Muscle of leg (tissue), 11 donors: ENCODE data around the gene ZNF407. TPM values are rescaled to one million over a fixed set of nuclear protein-coding genes. Genes with fewer than 3 reads are reported as not detected.
A peak's percentile ranks its signal among the peaks of the same experiment; 100 is the strongest.

Experiments
- DNase-seq: peaks from one replicate; pipeline ENCODE4 v3.0.0; 2013
- H3K27ac ChIP-seq: one replicate; pipeline ENCODE4 v1.5.1; 2013; ENCODE audit warnings: mild to moderate bottlenecking, low read length, control low read depth
- H3K27me3 ChIP-seq: one replicate; pipeline ENCODE4 v1.6.1; 2013; ENCODE audit warnings: low read length; ENCODE audit not compliant: control insufficient read depth, insufficient read depth
- H3K36me3 ChIP-seq: one replicate; pipeline ENCODE4 v1.6.1; 2013; ENCODE audit warnings: low read length; ENCODE audit not compliant: control insufficient read depth, insufficient read depth
- H3K4me1 ChIP-seq: one replicate; pipeline ENCODE4 v1.6.1; 2013; ENCODE audit warnings: low read length; ENCODE audit not compliant: control insufficient read depth, insufficient read depth
- H3K4me3 ChIP-seq: one replicate; pipeline ENCODE4 v1.5.1; 2013; ENCODE audit warnings: low read length, control low read depth
- H3K9me3 ChIP-seq: replicated peaks from 2 replicates; pipeline ENCODE4 v1.6.1; 2013; ENCODE audit warnings: low read depth, low read length; ENCODE audit not compliant: control insufficient read depth
- WGBS: methylation state at CpG from one replicate; pipeline ENCODE4 v1.1.5; 2013; ENCODE audit warnings: missing lambda C conversion rate; ENCODE audit not compliant: insufficient coverage; 5-methylcytosine and 5-hydroxymethylcytosine counted together
- polyA plus RNA-seq, 8 donors: library from polyadenylated mRNA; unstranded; fragments of 120-200 nt; gene quantifications; one replicate each; pipeline versions ENCODE4 v1.2.1 to v1.2.3, GENCODE V29; 2013; ENCODE audit warnings: inconsistent platforms in 1 of 8, low replicate concordance in 1 of 8; ENCODE audit not compliant: insufficient read length in 8 of 8, insufficient read depth in 1 of 8
- total RNA-seq: library from RNA; stranded (reverse); fragments of 120-200 nt; gene quantifications from one replicate; pipeline ENCODE4 v1.2.4, GENCODE V29; 2013

ZNF407 gene
- total and polyA plus RNA-seq, 9 donors, result 5.3 to 10.7 (median 6.4) TPM

DNA sequence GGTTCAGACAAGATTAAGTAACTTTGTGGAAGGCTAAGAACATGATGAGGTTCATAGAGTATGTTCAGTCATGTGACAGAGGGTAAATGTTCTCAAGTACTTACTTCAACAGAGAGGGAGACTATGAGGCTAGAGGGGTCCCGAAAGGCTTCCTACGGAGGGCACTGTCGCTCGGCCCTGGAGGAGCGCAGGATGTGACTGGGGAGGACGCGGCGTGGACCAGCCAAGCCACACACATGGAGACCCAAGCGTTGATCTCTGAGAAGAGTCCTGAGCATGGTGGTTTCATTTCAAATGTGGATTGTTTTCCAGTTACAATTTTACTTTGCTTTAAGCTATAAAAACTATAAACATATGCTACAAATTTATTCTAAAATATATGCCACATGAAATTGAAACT is 383.8 kb downstream of the ZNF407 start:
- Histone ChIP-seq H3K4me1 (no peaks in the 10 kb centered on the region), H3K27ac (no peak overlapping the region), H3K27me3 (no peaks in the 10 kb centered on the region), H3K9me3 (no peaks in the 10 kb centered on the region), H3K4me3 (no peak overlapping the region), H3K36me3 (peaks cover 2% of the 10 kb centered on the region)
- WGBS, result no CpG with 5 or more reads among the region's 9 CpGs
- DNase-seq, result no peak

DNA sequence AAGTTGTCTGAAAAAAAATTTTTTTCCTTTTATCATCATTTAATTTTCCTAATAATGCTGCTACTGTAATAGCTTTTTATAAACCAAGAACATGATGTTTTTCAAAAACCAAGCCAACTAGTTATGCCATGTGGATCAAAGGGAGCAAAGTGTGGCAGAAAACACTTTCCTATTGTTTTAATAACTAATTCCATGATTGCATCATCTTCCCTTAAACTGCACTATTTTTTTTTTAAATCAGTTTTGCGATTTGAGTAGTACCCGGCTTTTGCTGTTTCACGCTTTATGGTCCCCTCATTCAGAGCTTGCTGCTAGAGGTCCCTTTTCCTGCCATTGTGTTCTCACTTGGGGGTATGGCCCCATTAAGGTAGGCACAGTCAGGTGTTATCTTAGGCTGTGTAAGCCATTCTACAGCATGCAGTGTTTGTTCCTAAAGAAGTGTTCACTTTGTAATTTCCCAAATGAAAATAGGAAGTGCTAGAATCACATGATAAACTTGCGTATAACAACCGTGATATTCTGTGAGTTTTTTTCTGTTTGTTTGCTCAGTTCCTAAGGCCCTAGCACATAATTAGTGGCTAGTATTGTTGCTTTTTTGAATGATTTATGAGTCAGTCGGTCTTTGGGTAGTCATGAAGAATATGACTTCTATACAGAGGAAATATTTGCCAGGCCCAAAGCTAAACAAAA is 385.4 kb downstream of the ZNF407 start:
- no peaks in the 10 kb centered on the region for H3K27me3 ChIP-seq
- H3K9me3 ChIP-seq, result no peaks in the 10 kb centered on the region
- no peak overlapping the region for H3K27ac ChIP-seq
- WGBS, result 89% methylated on average over 4 of the region's 6 CpGs
- peak; percentile 51 for DNase-seq
- no peaks in the 10 kb centered on the region for H3K4me1 ChIP-seq
- H3K36me3 ChIP-seq, result no peaks in the 10 kb centered on the region
- no peak overlapping the region for H3K4me3 ChIP-seq

DNA sequence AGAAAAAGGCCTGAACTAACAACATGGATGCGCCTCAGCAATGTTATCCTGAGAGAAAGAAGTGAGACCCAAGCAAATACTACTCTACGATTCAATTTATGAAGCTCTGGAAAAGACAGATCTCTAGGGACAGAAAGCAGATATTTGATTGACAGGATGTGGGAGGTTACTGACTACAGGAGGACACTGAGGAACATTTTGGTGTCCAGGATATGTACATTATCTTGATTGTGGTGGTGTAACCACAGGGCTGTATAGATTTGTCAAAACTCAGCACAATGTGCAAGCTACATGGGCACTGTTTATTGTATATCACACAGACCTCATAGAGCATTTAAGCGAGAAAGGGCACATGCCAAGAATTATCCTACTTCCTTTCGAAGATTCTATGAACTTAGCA is 391.5 kb downstream of the ZNF407 start:
- Histone ChIP-seq H3K9me3 (no peaks in the 10 kb centered on the region), H3K27me3 (no peaks in the 10 kb centered on the region), H3K4me3 (no peak overlapping the region), H3K27ac (no peak overlapping the region), H3K4me1 (peaks cover 3% of the 10 kb centered on the region), H3K36me3 (no peaks in the 10 kb centered on the region)
- WGBS, result no CpG with 5 or more reads among the region's 4 CpGs
- no peak for DNase-seq

DNA sequence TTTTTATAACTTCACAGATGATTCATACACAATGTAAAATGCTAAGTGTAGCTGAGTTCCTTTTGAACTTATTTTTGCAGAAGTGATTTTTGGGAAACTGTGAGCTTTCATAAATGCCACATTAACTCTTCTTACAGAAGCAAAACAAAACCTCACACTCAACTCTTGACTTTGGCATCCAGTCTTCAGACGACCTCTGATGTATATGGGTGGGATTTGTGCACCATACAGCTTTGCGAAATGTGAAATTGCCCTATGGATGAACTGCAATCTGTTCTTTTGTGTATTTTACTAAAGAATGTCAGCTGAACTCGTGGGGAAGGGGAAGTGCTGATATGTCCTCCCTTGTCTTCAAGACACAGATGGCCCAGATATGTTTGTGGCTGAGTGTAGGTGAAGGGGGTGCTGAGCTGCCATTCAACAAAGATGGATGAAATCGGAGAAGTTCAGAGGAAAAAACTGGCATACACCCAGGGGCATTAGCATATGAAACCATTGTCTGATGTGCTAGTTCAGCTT is 393.0 kb downstream of the ZNF407 start:
- 33% methylated on average over 3 of the region's 4 CpGs for WGBS

DNA sequence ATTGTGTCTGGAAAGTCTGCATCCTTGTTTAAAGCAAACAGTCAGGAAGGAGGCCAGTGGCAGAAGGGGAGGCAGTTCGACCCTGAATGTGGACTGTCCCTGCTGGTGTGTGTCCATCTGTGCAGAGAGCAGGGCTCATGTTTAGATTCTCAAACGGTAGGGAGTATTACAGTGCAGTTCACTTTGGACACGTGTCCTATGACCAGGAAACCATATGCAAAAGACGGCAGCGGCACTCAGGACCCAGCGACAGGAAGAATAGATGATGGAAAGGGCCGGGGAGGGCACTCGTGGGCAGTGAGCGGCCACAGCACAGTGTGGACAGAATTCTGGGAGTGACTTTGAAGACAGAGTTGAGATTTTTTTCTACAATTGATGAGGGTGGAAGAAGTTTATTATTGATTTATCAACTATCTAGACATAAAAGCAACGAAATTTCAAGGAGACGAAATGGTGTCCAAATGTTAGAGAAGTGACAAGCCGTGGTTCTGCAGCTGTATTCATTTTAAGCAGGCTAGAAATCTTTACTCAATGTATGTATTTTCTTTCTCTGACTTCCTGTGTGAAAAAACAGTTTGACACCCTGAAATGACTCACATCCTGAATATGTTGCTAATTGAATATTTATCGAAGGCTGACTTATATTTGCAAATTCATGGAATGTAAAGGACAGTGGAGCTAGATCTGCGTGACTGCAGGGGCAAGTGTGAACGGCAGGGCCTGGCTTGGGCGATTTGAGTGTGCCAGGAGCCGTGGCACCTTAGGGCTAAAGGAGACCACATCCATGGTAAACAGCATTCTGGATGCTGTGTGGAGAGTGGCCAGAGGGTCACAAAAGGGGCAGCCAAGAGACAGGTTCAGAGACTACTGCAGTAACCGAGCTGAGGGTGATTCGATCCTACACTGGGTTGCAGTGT is 397.1 kb downstream of the ZNF407 start:
- no peaks in the 10 kb centered on the region for H3K36me3 ChIP-seq
- no peak overlapping the region for H3K27ac ChIP-seq
- H3K27me3 ChIP-seq, result no peaks in the 10 kb centered on the region
- DNase-seq, result peak; percentile 39
- no peak overlapping the region for H3K4me3 ChIP-seq
- WGBS, result 44% methylated on average over 13 of the region's 19 CpGs
- peaks cover 9% of the 10 kb centered on the region for H3K4me1 ChIP-seq
- no peaks in the 10 kb centered on the region for H3K9me3 ChIP-seq

More for the DNA sequence above, 393.0 kb downstream of the ZNF407 start:
- H3K4me1 ChIP-seq, result peaks cover 9% of the 10 kb centered on the region
- no peak overlapping the region for H3K4me3 ChIP-seq
- peak; percentile 37 for DNase-seq
- H3K36me3 ChIP-seq, result no peaks in the 10 kb centered on the region
- no peaks in the 10 kb centered on the region for H3K27me3 ChIP-seq
- H3K9me3 ChIP-seq, result no peaks in the 10 kb centered on the region
- H3K27ac ChIP-seq, result peak overlapping the region; percentile 8

DNA sequence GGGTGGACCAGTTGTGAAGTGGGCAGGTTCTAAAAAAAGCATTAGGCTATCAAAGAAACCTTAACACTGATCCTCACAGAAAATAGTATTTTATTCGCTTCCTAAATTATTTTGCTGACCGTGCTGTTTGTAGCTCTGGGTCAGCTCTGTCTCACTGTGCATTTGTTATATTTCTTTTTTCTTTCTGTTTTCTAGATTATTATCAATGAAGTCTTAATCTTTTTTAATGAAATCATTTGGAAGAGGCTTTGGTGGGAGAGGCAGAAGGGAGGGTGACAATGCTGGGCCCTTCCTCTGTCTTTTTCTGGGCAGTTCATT is 397.7 kb downstream of the ZNF407 start:
- no peak for DNase-seq
- Histone ChIP-seq H3K9me3 (no peaks in the 10 kb centered on the region), H3K4me3 (no peak overlapping the region), H3K27me3 (no peaks in the 10 kb centered on the region), H3K36me3 (no peaks in the 10 kb centered on the region), H3K27ac (no peak overlapping the region), H3K4me1 (peaks cover 9% of the 10 kb centered on the region)
- WGBS, result no CpG with 5 or more reads among the region's 2 CpGs

DNA sequence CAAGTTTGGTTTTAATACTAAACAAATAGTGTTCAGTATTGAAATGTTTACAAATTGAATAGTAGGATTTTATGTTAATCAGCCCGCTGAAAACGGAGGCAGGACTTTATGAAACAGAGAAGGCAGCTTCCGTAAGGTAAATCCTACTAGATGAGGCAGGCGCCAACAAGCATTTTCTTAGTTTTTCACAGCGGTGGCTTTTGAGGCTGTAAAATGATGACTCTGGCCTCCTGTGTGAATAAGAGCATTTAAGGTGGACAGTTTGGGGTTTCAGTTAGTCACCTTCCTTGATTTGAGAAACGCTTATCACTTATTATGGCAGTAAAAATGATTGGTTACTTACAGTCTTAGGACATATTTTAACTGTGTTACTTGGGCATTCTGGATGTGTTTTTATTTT is 398.4 kb downstream of the ZNF407 start:
- 43% methylated on average over 5 of the region's 6 CpGs for WGBS
- Histone ChIP-seq H3K4me1 (peaks cover 6% of the 10 kb centered on the region), H3K4me3 (no peak overlapping the region), H3K9me3 (no peaks in the 10 kb centered on the region), H3K36me3 (no peaks in the 10 kb centered on the region), H3K27ac (no peak overlapping the region), H3K27me3 (no peaks in the 10 kb centered on the region)
- DNase-seq, result no peak

DNA sequence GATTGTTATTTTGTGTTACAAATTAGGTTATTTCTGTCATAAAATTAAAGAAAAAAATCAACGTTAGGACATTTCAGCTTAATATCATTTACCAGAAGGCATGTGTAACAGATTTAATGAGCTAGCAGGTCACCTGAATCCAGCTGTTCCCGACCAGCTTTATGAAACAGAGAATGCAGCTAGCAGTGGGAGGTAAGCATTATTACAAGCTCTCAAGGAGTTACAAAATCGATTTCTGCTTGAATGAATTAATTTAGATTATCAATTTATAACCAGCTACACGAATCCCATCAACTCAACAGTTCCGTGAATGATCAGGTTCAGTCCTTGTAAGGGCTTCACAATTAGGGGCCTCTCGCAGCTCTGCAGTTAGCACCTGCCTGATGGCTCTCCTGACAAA is 399.3 kb downstream of the ZNF407 start:
- no peak overlapping the region for H3K4me3 ChIP-seq
- H3K9me3 ChIP-seq, result no peaks in the 10 kb centered on the region
- no CpG with 5 or more reads among the region's 6 CpGs for WGBS
- H3K36me3 ChIP-seq, result no peaks in the 10 kb centered on the region
- no peak for DNase-seq
- no peaks in the 10 kb centered on the region for H3K27me3 ChIP-seq
- peaks cover 6% of the 10 kb centered on the region for H3K4me1 ChIP-seq
- H3K27ac ChIP-seq, result no peak overlapping the region

DNA sequence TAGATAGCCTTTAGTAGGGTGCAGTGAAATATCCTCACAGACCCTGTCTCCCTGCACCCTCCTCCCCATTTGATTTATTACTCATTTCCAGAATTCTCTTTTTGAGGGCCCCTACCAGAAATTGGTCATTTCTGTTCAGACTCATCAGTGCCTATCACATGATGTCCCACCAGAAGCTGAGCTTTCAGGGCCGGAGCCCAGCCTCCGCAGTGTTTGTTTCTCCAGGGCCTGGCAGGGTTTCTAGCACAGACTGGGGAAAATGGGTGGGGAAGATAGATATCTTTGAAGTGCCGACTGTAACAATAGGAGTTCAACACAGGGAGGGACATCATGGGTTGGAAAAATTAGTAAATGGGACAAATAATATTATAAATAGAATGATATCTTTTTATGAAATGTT is 403.2 kb downstream of the ZNF407 start:
- Histone ChIP-seq H3K27ac (no peak overlapping the region), H3K4me3 (no peak overlapping the region), H3K9me3 (no peaks in the 10 kb centered on the region), H3K36me3 (no peaks in the 10 kb centered on the region), H3K4me1 (no peaks in the 10 kb centered on the region), H3K27me3 (no peaks in the 10 kb centered on the region)
- no peak for DNase-seq
- WGBS, result 100% methylated on average over 1 of the region's 3 CpGs

DNA sequence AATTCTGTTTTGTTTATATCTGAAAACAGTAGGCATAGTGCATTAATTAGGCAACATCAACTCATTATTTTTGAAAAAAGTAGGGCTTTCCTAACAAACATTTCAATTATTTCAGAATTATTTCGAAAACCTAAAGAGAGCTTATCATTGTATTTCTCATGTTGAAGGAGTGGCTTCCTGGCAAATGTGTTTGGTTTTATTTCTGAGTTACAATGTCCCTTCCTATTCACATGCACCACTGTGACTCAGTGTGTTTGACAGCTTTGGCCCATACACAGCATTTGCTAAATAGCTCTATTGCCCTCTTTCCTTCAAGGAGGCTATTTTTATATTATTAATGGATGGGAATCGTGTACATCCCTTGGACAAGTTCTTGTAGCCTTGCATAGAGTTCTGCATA is 405.4 kb downstream of the ZNF407 start:
- H3K27ac ChIP-seq, result no peak overlapping the region
- WGBS, result no CpG with 5 or more reads among the region's 2 CpGs
- no peak for DNase-seq

More for the DNA sequence above, 405.4 kb downstream of the ZNF407 start:
- H3K27me3 ChIP-seq, result no peaks in the 10 kb centered on the region
- no peaks in the 10 kb centered on the region for H3K36me3 ChIP-seq
- H3K4me1 ChIP-seq, result no peaks in the 10 kb centered on the region
- H3K9me3 ChIP-seq, result no peaks in the 10 kb centered on the region
- no peak overlapping the region for H3K4me3 ChIP-seq
